T47D (cell line): ENCODE results near the gene PFKM.

Experiments
- DNase-seq, 2 experiments: peaks; one replicate each; pipeline versions ENCODE4 v3.0.0 to v3.0.0-alpha.2; 2011 to 2012; ENCODE audit warnings: low read depth in 1 of 2, low spot score in 1 of 2
- JUND ChIP-seq: IDR thresholded peaks from 2 replicates; pipeline ENCODE4 v1.6.1; 2012; ENCODE audit warnings: low read depth
- in situ Hi-C: cut with HindIII; loops from 2 replicates; pipeline ENCODE4 v1.10.0; 2016; ENCODE audit warnings: low sequenced_read_pairs, low pct_unique_long_range_greater_than_20kb

Gene PFKM

GRCh38 chr12:48119078-48119833 lies at the start of gene PFKM:
PFKM (plus strand) TSS chr12:48119364; CDS start chr12:48122775, 3,411 bp downstream.
- in situ Hi-C loops = no loop called here

GRCh38 chr12:48070033-48070432 lies 49.1 kb upstream of the PFKM start:
- TF ChIP-seq JUND = no peak
- in situ Hi-C loops = no loop called here
- DNase-seq = no peak

More at GRCh38 chr12:48119078-48119833, at the start of gene PFKM:
- TF ChIP-seq JUND = no peak
- DNase-seq = peak; percentile 81 to 95

GRCh38 chr12:48070731-48071130 lies 48.4 kb upstream of the PFKM start:
- TF ChIP-seq JUND = no peak
- in situ Hi-C loops = no loop called here
- no peak for DNase-seq

- no peak for TF ChIP-seq JUND
- DNase-seq = no peak
- in situ Hi-C loops = no loop called here
Measured at GRCh38 chr12:48071808-48072207, 47.4 kb upstream of the PFKM start.

- no peak for DNase-seq
- in situ Hi-C loops = no loop called here
- TF ChIP-seq JUND = no peak
Measured at GRCh38 chr12:48072266-48072665, 46.9 kb upstream of the PFKM start.

- in situ Hi-C loops = no loop called here
- DNase-seq = no peak
- TF ChIP-seq JUND = no peak
Measured at GRCh38 chr12:48074266-48074665, 44.9 kb upstream of the PFKM start.

GRCh38 chr12:48075832-48076231 lies 43.3 kb upstream of the PFKM start:
- in situ Hi-C loops = no loop called here
- DNase-seq = no peak

GRCh38 chr12:48077111-48077510 lies 42.1 kb upstream of the PFKM start:
- no peak for TF ChIP-seq JUND
- DNase-seq = no peak
- in situ Hi-C loops = no loop called here

More at GRCh38 chr12:48075832-48076231, 43.3 kb upstream of the PFKM start:
- no peak for TF ChIP-seq JUND

GRCh38 chr12:48078901-48079300 lies 40.3 kb upstream of the PFKM start:
- in situ Hi-C loops = no loop called here
- no peak for TF ChIP-seq JUND
- no peak for DNase-seq

GRCh38 chr12:48080285-48080684 lies 38.9 kb upstream of the PFKM start:
- in situ Hi-C loops = no loop called here
- no peak for TF ChIP-seq JUND
- DNase-seq = no peak

GRCh38 chr12:48080821-48081220 lies 38.3 kb upstream of the PFKM start:
- no peak for DNase-seq
- no peak for TF ChIP-seq JUND
- in situ Hi-C loops = no loop called here

- peak in 1 of 2 experiments; percentile 26 for DNase-seq
- in situ Hi-C loops = no loop called here
- no peak for TF ChIP-seq JUND
Measured at GRCh38 chr12:48084066-48084465, 35.1 kb upstream of the PFKM start.

GRCh38 chr12:48084841-48085460 lies 34.2 kb upstream of the PFKM start:
- in situ Hi-C loops = no loop called here
- no peak for TF ChIP-seq JUND
- no peak for DNase-seq
